Amygdala (tissue), 56 donors: ENCODE data around the gene LY6G5C.

ENCODE experiments used
- DNase-seq, 56 donors: peaks; one replicate each; lab custom pipeline; 2025; lab: John Stamatoyannopoulos, UW

Gene LY6G5C

DNA sequence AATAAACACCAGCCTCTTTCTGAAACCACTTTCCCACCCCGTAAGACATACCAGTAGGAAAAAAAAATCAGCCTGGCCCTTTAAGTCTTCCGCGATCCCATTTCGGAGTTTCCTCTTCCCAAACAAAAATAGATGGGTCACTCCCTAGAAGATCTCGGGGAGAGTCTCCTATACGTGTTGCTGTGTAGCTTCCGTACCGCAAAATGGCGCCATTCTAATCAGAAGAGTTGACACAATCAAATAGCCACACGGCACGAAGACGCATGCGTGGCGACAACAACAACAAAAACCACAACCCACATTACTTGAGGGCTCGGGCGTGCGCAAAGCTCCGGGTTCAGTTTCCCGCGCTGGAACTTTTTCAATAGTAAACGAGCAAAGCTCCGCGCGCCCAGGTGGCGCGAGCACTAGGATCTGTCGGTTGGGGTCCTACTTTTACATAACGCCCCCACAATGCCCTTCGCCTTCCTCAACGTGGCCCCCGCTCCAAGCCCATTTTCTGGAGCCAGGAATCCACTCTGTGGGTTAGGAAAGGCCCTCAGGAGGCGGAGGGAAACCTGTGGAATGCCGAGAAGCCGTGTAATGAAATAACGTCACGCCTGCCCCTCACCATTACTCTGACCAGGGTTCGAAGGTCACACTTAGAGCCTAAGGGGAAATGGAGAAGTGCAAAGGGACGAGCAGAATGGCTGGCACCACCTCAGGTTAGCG, 15.9 kb downstream of the LY6G5C start, which contains the start of gene GPANK1:
TSS of gene GPANK1 (minus strand) at position 208 of the 711 bp plus-strand sequence. CDS start 519 bp downstream, outside the sequence.
- DNase-seq = peak; percentile 28 to 96 (median 84)

DNA sequence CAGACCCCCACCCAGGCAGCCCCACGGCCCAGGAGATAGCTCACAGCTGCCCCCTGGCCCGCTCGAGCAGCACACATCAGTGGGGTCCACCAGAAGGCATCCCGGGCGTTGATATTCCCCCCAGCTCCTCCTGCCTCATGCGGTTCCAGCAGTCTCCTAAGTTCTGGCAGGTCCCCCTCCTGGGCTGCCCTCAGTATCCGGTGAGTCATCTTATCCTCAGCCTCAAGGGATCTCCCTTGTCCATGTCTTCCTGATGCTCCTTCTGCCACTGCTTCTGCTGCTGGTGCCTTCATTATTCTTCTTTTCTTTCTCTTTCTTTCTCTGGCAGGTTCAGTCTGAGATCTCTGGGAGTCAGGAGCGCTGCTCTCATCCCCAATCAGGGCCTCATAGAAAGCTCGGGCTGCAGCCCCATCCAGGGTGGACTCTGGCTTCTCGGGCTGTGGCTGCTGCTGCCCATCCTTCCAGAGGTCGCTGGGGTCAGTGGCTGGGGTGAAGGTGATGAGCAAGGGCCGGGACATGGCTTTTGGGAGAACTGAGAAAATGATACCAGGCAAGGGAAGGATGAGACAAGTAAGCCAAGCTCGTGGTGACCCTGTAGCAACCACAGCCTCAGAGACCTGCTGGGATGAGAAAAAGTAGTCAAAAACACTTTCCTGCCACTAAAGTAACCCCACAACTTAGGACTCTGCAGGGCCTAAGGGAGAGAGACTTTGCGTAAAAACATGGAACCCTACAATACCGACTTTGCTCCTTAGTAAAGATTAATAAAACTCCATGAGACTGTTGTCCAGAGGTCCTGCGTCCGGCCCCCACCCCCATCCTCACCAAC, 16.7 kb downstream of the LY6G5C start:
- peak in 3 of 56 donors; percentile 1 to 10 (median 8) for DNase-seq

- DNase-seq = no peak
Measured at GRCh38 chr6:31663126-31663960, 17.5 kb downstream of the LY6G5C start.

- DNase-seq = no peak
Measured at GRCh38 chr6:31662124-31662723, 18.6 kb downstream of the LY6G5C start.

GRCh38 chr6:31661262-31662123, 19.4 kb downstream of the LY6G5C start:
- no peak for DNase-seq

GRCh38 chr6:31660381-31661261, 20.2 kb downstream of the LY6G5C start, which contains the start of gene C6orf47:
Gene C6orf47, minus strand, starts transcription at chr6:31660778. Its CDS starts 831 bp downstream, at chr6:31659947.
- DNase-seq = peak in 55 of 56 donors; percentile 12 to 86 (median 57)

DNA sequence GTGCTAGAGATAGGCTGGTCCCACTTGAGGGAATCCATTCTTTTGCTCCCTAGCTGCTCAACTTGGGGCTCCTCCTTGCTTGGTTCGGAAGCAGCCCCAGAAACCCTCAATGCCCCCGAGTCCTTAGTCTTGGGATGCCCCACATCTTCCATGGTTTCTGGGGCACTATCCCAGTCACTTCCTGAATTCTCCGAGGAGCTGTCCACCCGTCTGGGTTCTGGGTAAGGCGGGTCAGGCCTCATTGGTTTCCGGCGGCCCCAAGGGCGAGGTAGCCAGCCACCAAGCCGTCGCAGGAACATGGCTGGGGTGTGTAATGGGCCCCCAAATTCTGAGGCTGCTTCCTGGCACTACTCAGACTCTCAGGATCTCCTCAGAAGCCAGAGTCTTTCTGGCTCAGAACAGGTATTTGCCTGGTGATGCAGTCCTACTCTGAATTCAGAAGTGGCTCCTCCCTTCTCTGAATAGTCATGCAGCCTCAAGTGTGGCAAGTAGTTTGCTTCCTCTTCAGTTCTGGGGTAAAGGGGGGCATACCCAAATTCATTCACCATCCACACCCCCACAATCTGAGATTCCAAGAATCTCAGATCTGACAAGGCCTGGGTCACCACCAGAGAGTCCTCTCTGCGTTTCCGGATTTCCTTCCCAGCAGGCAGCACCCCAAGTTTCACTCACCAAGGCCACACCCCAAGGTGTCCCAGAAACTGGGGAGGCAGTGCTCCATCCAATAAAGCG, 21.1 kb downstream of the LY6G5C start:
- peak in 1 of 56 donors; percentile 30 for DNase-seq

DNA sequence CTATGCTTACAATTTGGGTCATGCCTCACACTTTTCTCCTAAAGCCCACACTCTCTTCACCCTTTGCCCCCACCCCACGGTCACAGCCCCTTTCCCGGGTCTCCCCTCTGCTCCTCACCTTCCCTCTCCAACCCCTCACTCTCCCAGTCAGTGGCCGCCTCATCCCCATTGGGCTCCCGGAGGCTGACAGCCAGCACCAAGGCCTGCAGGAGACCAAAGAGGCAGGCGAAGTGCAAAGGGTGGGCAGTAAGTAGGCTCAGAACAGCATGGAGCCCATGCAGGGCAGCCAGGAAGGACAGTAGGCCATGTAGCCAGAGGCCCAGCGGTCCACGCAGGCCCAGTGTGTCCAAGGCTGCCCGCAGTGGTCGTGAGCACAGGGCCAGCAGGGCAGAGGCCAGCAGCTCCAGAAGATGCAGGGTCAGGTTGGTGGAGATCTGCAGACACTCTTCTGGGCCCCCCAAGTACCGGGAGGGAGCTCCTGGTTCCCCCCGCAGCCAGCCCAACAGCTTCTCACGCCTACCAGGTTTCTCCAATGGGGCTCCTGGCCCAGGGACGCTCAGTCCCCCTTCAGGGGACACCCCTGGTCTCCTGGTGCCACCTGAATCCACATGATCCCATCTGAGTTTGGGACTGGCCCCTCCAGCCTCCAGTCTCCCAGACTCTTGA, 21.8 kb downstream of the LY6G5C start:
- no peak for DNase-seq

DNA sequence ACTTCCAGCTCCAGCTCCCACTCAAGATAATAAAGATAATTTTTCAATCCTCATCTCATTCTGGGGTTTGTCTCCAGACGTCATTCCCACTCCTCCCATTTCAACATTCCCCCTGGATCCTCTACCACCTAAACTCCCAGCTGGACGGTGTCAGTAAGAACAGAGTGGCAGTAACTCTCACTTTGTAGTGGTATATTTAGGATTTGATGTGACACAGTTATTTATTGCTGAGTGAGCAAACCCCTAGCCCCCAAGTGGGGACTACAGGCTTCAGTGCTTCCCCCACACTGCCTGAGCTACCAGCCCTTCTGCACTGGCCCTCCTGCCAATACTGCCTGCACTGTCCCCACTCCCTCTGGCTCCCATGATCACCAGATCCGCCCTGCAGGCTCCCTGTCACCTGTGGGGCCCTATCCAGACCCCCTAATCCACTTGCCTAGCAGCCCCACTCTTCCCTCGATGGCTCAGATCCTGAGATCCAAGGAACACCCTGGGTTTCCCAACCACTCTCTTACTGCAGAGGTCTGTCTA, 22.6 kb downstream of the LY6G5C start:
- no peak for DNase-seq

DNA sequence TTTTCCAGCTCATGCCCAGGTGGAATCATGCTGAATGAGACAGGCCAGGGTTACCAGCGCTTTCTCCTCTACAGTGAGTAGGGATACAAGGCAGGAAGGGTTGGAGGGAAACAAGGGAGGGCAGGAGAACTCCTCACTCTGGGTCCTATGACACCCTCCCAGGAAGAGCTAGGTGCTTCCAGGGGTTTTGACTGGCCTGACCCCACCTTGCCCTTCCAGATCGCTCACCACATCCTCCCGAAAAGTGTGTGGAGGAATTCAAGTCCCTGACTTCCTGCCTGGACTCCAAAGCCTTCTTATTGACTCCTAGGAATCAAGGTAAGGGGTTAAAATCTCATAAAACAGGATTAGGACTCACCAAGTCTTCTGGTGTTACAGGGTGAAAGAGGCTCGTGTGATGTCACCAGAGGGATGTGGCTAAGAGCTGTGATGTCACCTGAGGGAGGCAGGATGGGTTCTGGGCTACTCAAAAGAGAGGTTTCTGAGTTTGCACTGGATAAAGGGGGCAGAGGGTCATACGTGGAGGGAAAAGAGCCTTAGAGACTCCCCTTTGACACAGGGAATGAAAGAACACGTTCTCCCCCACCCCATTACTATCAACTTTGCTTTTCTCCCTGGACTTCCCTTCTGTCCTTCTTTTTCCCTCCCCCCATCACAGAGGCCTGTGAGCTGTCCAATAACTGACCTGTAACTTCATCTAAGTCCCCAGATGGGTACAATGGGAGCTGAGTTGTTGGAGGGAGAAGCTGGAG, 23.3 kb downstream of the LY6G5C start:
- no peak for DNase-seq

GRCh38 chr6:31655349-31656237, 25.3 kb downstream of the LY6G5C start, which contains the start of gene APOM:
Gene APOM, plus strand, starts transcription at chr6:31655894. Its CDS starts 73 bp downstream, at chr6:31655967.
- no peak for DNase-seq

GRCh38 chr6:31654574-31655348, 26.1 kb downstream of the LY6G5C start:
- no peak for DNase-seq

DNA sequence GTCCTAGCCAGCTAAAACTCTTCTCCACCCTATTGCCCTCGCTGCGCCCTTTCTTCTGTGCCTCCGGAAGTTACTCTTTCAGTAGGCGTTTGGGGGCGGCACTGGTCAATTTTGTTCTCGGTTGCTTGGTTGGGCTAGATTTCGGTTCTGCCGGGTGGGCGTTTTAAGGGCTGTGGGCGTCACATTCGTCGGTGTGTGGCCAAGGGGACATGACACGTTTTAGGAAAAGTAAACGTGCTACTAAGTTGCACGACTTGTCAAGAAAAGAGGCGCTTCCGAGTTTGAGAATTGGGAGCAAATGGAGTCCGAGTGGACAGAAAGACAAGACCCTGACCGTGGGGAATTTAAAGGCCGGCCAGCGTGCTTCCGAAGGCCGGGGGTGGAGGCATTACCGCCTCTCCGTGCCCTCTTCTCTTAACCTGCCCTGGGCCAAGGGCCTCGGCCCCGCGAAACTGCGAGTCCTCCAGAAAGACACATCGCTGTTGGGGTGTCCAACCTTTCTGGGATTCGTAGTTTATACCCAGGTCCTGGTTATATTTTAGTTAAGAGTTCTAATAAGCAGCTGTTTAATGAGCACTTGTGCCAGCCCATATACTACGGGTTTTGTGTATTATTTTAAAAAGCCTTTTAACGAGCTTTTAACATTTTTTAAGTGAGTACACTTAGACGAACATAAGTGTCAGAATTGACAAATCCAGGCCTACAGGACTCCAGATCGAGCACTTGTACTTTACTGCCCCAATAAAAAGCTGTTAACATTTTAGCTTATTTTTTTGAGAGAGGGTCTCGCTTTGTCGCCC, 27.7 kb downstream of the LY6G5C start:
- peak in 37 of 56 donors; percentile 68 to 98 (median 87) for DNase-seq
